Measurements from ENCODE around the gene LYST.

DNA sequence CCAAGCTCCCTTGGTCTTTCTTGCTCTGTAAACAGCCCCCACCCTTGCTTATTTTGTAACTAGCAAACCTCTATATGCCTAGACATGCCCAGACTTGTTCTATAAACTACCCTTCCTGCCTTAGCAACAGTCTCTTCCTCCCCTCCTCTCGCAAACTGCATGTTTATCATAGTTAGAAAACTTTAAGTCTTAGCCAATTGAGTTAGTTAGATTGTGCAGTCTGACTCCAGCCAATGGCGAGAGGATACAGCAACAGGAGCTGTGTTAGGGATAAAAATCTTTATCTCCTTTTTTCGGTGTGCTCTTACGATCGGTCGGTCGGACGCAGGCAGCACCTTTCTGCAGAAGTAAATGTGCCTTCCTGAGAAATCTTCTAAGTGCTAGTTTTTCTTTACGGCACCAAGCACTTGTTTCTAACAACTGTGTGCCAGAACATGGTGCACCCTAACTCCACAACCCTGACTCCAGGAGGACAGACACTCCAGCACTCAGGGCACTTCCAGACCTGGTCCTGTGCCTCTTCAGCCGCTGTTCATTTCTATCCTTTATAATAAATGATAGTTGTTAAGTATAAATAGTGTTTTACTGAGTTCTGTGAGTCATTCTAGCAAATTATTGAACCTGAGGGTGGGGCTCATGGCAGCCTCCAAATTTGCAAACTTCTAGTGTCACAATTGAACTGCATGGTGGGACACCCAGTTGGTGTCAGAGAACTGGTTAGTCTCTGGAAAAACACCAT lies 191.4 kb downstream of the LYST start:
- TF ChIP-seq TAF1 (IDR thresholded peaks at IDR 0.05; ENCODE audit: borderline replicate concordance, low read depth, low read length), result no peak
- no peak for TF ChIP-seq GABPA (IDR thresholded peaks at IDR 0.05; ENCODE audit: low read depth)
- TF ChIP-seq, protein P1, sequence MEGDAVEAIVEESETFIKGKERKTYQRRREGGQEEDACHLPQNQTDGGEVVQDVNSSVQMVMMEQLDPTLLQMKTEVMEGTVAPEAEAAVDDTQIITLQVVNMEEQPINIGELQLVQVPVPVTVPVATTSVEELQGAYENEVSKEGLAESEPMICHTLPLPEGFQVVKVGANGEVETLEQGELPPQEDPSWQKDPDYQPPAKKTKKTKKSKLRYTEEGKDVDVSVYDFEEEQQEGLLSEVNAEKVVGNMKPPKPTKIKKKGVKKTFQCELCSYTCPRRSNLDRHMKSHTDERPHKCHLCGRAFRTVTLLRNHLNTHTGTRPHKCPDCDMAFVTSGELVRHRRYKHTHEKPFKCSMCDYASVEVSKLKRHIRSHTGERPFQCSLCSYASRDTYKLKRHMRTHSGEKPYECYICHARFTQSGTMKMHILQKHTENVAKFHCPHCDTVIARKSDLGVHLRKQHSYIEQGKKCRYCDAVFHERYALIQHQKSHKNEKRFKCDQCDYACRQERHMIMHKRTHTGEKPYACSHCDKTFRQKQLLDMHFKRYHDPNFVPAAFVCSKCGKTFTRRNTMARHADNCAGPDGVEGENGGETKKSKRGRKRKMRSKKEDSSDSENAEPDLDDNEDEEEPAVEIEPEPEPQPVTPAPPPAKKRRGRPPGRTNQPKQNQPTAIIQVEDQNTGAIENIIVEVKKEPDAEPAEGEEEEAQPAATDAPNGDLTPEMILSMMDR (IDR thresholded peaks at IDR 0.05), result no peak
- TF ChIP-seq, protein P2, sequence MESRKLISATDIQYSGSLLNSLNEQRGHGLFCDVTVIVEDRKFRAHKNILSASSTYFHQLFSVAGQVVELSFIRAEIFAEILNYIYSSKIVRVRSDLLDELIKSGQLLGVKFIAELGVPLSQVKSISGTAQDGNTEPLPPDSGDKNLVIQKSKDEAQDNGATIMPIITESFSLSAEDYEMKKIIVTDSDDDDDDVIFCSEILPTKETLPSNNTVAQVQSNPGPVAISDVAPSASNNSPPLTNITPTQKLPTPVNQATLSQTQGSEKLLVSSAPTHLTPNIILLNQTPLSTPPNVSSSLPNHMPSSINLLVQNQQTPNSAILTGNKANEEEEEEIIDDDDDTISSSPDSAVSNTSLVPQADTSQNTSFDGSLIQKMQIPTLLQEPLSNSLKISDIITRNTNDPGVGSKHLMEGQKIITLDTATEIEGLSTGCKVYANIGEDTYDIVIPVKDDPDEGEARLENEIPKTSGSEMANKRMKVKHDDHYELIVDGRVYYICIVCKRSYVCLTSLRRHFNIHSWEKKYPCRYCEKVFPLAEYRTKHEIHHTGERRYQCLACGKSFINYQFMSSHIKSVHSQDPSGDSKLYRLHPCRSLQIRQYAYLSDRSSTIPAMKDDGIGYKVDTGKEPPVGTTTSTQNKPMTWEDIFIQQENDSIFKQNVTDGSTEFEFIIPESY (IDR thresholded peaks at IDR 0.05; ENCODE audit: borderline replicate concordance, low read depth), result no peak
- TF ChIP-seq EZH2phosphoT487 (IDR thresholded peaks at IDR 0.05; ENCODE audit: borderline replicate concordance, low read depth), result no peak
- TF ChIP-seq, protein P3, sequence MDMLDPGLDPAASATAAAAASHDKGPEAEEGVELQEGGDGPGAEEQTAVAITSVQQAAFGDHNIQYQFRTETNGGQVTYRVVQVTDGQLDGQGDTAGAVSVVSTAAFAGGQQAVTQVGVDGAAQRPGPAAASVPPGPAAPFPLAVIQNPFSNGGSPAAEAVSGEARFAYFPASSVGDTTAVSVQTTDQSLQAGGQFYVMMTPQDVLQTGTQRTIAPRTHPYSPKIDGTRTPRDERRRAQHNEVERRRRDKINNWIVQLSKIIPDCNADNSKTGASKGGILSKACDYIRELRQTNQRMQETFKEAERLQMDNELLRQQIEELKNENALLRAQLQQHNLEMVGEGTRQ (IDR thresholded peaks at IDR 0.05; ENCODE audit: borderline replicate concordance, low read depth, low read length), result no peak
- no peak for TF ChIP-seq POLR2AphosphoS5 (IDR thresholded peaks at IDR 0.05; ENCODE audit: low read depth, low read length)
- no peak for TF ChIP-seq SIN3A (IDR thresholded peaks at IDR 0.05; ENCODE audit: borderline replicate concordance, low read depth, low read length)
- TF ChIP-seq YY1 (IDR thresholded peaks at IDR 0.05; ENCODE audit: low read depth), result no peak
- no peak for TF ChIP-seq ELF1 (IDR thresholded peaks at IDR 0.05)
- no peak for TF ChIP-seq GATA2 (CRISPR knock-in tag; IDR thresholded peaks at IDR 0.05)
- TF ChIP-seq, protein P4, sequence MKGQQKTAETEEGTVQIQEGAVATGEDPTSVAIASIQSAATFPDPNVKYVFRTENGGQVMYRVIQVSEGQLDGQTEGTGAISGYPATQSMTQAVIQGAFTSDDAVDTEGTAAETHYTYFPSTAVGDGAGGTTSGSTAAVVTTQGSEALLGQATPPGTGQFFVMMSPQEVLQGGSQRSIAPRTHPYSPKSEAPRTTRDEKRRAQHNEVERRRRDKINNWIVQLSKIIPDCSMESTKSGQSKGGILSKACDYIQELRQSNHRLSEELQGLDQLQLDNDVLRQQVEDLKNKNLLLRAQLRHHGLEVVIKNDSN (IDR thresholded peaks at IDR 0.05; ENCODE audit: borderline replicate concordance, low read depth), result no peak
